GM12878 (cell line): ENCODE data around the gene MACROD2. TPM values are rescaled to one million over a fixed set of nuclear protein-coding genes. Genes with fewer than 3 reads are reported as not detected.

Experiments
- ATAC-seq: fragments of 200-7000 bp; cut with Tn5 transposase; 3 replicates; pipeline ENCODE4 v1.9.1; 2020; ENCODE audit warnings: mild to moderate bottlenecking, moderate library complexity
- BruUV-seq: library from RNA; stranded (reverse); fragments of 400-500 nt; replicated peaks from 2 replicates; lab custom pipeline; 2021; lab: Mats Ljungman, UMichigan
- CTCF ChIA-PET: fragments of 300-600 bp; sonication (Branson Sonifier 250); formaldehyde crosslinking; extraction: SDS; loops from one replicate; lab custom pipeline; 2021; ENCODE audit warnings: inconsistent platforms; lab: Yijun Ruan, JAX
- POLR2A ChIA-PET: fragments of 350-600 bp; formaldehyde crosslinking; extraction: SDS; loops from one replicate; lab custom pipeline; 2021; ENCODE audit warnings: inconsistent platforms; lab: Charles Lee
- RAD21 ChIA-PET: fragments of 300-600 bp; sonication (Branson Sonifier 250); formaldehyde crosslinking; loops from one replicate; lab custom pipeline; 2023; ENCODE audit warnings: antibody characterized with exemption; ENCODE audit not compliant: unreplicated experiment; lab: Charles Lee
- SMC1A ChIA-PET: fragments of 300-600 bp; sonication (Branson Sonifier 250); formaldehyde crosslinking; loops from one replicate; lab custom pipeline; 2023; ENCODE audit not compliant: unreplicated experiment, uncharacterized antibody; lab: Charles Lee
- DNase-seq: peaks from one replicate; pipeline ENCODE4 v3.0.0-alpha.2; 2011; ENCODE audit warnings: low read depth, low spot score
- FAIRE-seq: peaks from 3 replicates; lab custom pipeline; 2011; peaks lifted over from hg19 to GRCh38; lab: Jason Lieb, UNC
- H2AFZ ChIP-seq: 2 replicates; pipeline ENCODE4 v1.6.0; 2011; ENCODE audit warnings: low read depth, low read length, control low read depth; ENCODE audit not compliant: control insufficient read depth
- H3K27ac ChIP-seq: 2 replicates; pipeline ENCODE4 v1.5.1; 2011; ENCODE audit warnings: control low read depth; ENCODE audit not compliant: control insufficient read depth, insufficient read depth
- H3K27me3 ChIP-seq, 2 experiments: replicated peaks in 1 of 2; 2 replicates each; pipeline versions ENCODE4 v1.6.0 to v1.6.1; 2011; ENCODE audit warnings: low read length in 1 of 2; ENCODE audit not compliant: control insufficient read depth in 2 of 2, insufficient read depth in 2 of 2
- H3K36me3 ChIP-seq, 2 experiments: 2 replicates each; pipeline ENCODE4 v1.5.1; 2011; ENCODE audit warnings: low read length in 1 of 2; ENCODE audit not compliant: control insufficient read depth in 2 of 2, insufficient read depth in 2 of 2
- H3K4me1 ChIP-seq: 2 replicates; pipeline ENCODE4 v1.6.1; 2011; ENCODE audit warnings: mild to moderate bottlenecking, low read length, moderate library complexity, mixed read lengths; ENCODE audit not compliant: control insufficient read depth, insufficient read depth
- H3K4me2 ChIP-seq: 2 replicates; pipeline ENCODE4 v1.6.0; 2011; ENCODE audit warnings: control low read depth; ENCODE audit not compliant: control insufficient read depth, insufficient read depth
- H3K4me3 ChIP-seq: fragments of 200-600 bp; sonication (generic); 2 replicates; pipeline ENCODE4 v1.5.1; 2016
- H3K79me2 ChIP-seq: 2 replicates; pipeline ENCODE4 v1.6.0; 2011; ENCODE audit warnings: low read length; ENCODE audit not compliant: control insufficient read depth, insufficient read depth
- H3K9ac ChIP-seq: 2 replicates; pipeline ENCODE4 v1.8.0; 2011; ENCODE audit warnings: low read length, control low read depth, mixed read lengths; ENCODE audit not compliant: control insufficient read depth, insufficient read depth
- H3K9me3 ChIP-seq: replicated peaks from 3 replicates; pipeline ENCODE4 v1.5.1; 2011; ENCODE audit warnings: mild to moderate bottlenecking, low read length; ENCODE audit not compliant: control insufficient read depth, insufficient read depth
- H4K20me1 ChIP-seq: 2 replicates; pipeline ENCODE4 v1.6.0; 2011; ENCODE audit not compliant: control insufficient read depth, insufficient read depth
- BACH1 ChIP-seq: fragments of 450-650 bp; IDR thresholded peaks from 2 replicates; pipeline ENCODE4 v1.6.1; 2017; ENCODE audit warnings: mild to moderate bottlenecking, borderline replicate concordance
- NRF1 ChIP-seq: conservative IDR thresholded peaks from 2 replicates; pipeline ENCODE4 v1.6.1; 2011; ENCODE audit warnings: mild to moderate bottlenecking, low read depth, low read length, improper control_type of control experiment
- RFX5 ChIP-seq: IDR thresholded peaks from 2 replicates; pipeline ENCODE4 v1.6.1; 2011; ENCODE audit warnings: low read depth, low read length, improper control_type of control experiment
- SMARCA5 ChIP-seq: fragments of 450-650 bp; IDR thresholded peaks from 2 replicates; pipeline ENCODE4 v1.6.1; 2017; ENCODE audit warnings: mild to moderate bottlenecking
- SREBF2 ChIP-seq: IDR thresholded peaks from 2 replicates; pipeline ENCODE4 v1.6.1; 2012; ENCODE audit warnings: mild to moderate bottlenecking, low read length
- TCF3 ChIP-seq: IDR thresholded peaks from 2 replicates; pipeline ENCODE4 v1.6.1; 2012; ENCODE audit warnings: low read depth, mild to moderate bottlenecking, low read length, borderline replicate concordance; ENCODE audit not compliant: insufficient read depth
- WGBS: methylation state at CpG from one replicate; pipeline ENCODE4 v1.1.6; 2016; ENCODE audit warnings: low lambda C conversion rate; ENCODE audit not compliant: insufficient replicate concordance, insufficient coverage; ENCODE audit errors: missing lambda C conversion rate; 5-methylcytosine and 5-hydroxymethylcytosine counted together
- in situ Hi-C: fragments of 300-500 bp; cut with MboI; formaldehyde crosslinking; loops from 9 replicates; pipeline ENCODE4 v1.14.3; 2018; ENCODE audit warnings: mixed read lengths
- intact Hi-C: fragments of 100-400 bp; cut with micrococcal nuclease; formaldehyde crosslinking; loops from one replicate; pipeline ENCODE4 v1.14.2; 2022; ENCODE audit not compliant: unreplicated experiment
- polyA plus RNA-seq, 11 experiments: library from polyadenylated mRNA; depleted of rRNA in 4 of 11; unstranded in 6 of 11; stranded (reverse) in 5 of 11; fragments of >200 nt; fragmentation: Nextera tagmentation in 4 of 11; fragmentation: Illumina TruSeq in 1 of 11; extraction: Ambion mirVana in 4 of 11; extraction: Trizol in 1 of 11; gene quantifications; 1 replicate in 1 of 11; 2 replicates in 10 of 11; pipeline versions ENCODE4 v1.2.1 to v1.2.3, GENCODE V29; 2011 to 2016; ENCODE audit warnings: inconsistent platforms in 2 of 11, missing spikeins in 2 of 11, low read depth in 1 of 11
- total RNA-seq, 4 experiments: library from RNA; depleted of rRNA in 3 of 4; stranded (reverse); fragments of >200 nt in 3 of 4; fragmentation: Illumina TruSeq in 1 of 4; extraction: Trizol in 1 of 4; gene quantifications; 2 replicates each; pipeline versions ENCODE4 v1.2.1 to v1.2.3, GENCODE V29; 2013 to 2021
- TF ChIP-seq, protein P1 (sequence below): fragments of 450-650 bp; IDR thresholded peaks from 2 replicates; pipeline ENCODE4 v1.6.1; 2017; ENCODE audit warnings: mild to moderate bottlenecking
- TF ChIP-seq, protein P2 (sequence below): fragments of 450-650 bp; IDR thresholded peaks from 2 replicates; pipeline ENCODE4 v1.6.1; 2016; ENCODE audit warnings: mild to moderate bottlenecking
- TF ChIP-seq, protein P3 (sequence below): fragments of 450-650 bp; IDR thresholded peaks from 2 replicates; pipeline ENCODE4 v1.6.1; 2018; ENCODE audit warnings: mild to moderate bottlenecking, low read depth, moderate library complexity; ENCODE audit not compliant: partially characterized antibody
- TF ChIP-seq, protein P4 (sequence below): fragments of 450-650 bp; IDR thresholded peaks from 2 replicates; pipeline ENCODE4 v1.6.1; 2017; ENCODE audit warnings: mild to moderate bottlenecking, moderate library complexity

MACROD2 gene
- total and polyA plus RNA-seq, 10 of the 15 experiments (the other 5 are each of a cell fraction or from before 2014, with no cell fraction given) = 1.1 to 21.5 (median 2.2) TPM

GRCh38 chr20:14193443-14193842 is 198.1 kb downstream of the MACROD2 start:
- TF ChIP-seq SMARCA5 (no peak), NRF1 (no peak), BACH1 (no peak), SREBF2 (no peak), TCF3 (no peak), RFX5 (no peak)
- TF ChIP-seq, protein P1, sequence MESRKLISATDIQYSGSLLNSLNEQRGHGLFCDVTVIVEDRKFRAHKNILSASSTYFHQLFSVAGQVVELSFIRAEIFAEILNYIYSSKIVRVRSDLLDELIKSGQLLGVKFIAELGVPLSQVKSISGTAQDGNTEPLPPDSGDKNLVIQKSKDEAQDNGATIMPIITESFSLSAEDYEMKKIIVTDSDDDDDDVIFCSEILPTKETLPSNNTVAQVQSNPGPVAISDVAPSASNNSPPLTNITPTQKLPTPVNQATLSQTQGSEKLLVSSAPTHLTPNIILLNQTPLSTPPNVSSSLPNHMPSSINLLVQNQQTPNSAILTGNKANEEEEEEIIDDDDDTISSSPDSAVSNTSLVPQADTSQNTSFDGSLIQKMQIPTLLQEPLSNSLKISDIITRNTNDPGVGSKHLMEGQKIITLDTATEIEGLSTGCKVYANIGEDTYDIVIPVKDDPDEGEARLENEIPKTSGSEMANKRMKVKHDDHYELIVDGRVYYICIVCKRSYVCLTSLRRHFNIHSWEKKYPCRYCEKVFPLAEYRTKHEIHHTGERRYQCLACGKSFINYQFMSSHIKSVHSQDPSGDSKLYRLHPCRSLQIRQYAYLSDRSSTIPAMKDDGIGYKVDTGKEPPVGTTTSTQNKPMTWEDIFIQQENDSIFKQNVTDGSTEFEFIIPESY = no peak
- TF ChIP-seq, protein P2, sequence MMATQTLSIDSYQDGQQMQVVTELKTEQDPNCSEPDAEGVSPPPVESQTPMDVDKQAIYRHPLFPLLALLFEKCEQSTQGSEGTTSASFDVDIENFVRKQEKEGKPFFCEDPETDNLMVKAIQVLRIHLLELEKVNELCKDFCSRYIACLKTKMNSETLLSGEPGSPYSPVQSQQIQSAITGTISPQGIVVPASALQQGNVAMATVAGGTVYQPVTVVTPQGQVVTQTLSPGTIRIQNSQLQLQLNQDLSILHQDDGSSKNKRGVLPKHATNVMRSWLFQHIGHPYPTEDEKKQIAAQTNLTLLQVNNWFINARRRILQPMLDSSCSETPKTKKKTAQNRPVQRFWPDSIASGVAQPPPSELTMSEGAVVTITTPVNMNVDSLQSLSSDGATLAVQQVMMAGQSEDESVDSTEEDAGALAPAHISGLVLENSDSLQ = no peak
- TF ChIP-seq, protein P3, sequence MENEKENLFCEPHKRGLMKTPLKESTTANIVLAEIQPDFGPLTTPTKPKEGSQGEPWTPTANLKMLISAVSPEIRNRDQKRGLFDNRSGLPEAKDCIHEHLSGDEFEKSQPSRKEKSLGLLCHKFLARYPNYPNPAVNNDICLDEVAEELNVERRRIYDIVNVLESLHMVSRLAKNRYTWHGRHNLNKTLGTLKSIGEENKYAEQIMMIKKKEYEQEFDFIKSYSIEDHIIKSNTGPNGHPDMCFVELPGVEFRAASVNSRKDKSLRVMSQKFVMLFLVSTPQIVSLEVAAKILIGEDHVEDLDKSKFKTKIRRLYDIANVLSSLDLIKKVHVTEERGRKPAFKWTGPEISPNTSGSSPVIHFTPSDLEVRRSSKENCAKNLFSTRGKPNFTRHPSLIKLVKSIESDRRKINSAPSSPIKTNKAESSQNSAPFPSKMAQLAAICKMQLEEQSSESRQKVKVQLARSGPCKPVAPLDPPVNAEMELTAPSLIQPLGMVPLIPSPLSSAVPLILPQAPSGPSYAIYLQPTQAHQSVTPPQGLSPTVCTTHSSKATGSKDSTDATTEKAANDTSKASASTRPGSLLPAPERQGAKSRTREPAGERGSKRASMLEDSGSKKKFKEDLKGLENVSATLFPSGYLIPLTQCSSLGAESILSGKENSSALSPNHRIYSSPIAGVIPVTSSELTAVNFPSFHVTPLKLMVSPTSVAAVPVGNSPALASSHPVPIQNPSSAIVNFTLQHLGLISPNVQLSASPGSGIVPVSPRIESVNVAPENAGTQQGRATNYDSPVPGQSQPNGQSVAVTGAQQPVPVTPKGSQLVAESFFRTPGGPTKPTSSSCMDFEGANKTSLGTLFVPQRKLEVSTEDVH = no peak
- TF ChIP-seq, protein P4, sequence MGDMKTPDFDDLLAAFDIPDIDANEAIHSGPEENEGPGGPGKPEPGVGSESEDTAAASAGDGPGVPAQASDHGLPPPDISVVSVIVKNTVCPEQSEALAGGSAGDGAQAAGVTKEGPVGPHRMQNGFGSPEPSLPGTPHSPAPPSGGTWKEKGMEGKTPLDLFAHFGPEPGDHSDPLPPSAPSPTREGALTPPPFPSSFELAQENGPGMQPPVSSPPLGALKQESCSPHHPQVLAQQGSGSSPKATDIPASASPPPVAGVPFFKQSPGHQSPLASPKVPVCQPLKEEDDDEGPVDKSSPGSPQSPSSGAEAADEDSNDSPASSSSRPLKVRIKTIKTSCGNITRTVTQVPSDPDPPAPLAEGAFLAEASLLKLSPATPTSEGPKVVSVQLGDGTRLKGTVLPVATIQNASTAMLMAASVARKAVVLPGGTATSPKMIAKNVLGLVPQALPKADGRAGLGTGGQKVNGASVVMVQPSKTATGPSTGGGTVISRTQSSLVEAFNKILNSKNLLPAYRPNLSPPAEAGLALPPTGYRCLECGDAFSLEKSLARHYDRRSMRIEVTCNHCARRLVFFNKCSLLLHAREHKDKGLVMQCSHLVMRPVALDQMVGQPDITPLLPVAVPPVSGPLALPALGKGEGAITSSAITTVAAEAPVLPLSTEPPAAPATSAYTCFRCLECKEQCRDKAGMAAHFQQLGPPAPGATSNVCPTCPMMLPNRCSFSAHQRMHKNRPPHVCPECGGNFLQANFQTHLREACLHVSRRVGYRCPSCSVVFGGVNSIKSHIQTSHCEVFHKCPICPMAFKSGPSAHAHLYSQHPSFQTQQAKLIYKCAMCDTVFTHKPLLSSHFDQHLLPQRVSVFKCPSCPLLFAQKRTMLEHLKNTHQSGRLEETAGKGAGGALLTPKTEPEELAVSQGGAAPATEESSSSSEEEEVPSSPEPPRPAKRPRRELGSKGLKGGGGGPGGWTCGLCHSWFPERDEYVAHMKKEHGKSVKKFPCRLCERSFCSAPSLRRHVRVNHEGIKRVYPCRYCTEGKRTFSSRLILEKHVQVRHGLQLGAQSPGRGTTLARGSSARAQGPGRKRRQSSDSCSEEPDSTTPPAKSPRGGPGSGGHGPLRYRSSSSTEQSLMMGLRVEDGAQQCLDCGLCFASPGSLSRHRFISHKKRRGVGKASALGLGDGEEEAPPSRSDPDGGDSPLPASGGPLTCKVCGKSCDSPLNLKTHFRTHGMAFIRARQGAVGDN = no peak
- H3K27me3 ChIP-seq = no peaks in the 10 kb centered on the region
- intact Hi-C loops = no loop called here
- no peaks in the 10 kb centered on the region for H4K20me1 ChIP-seq
- RAD21 ChIA-PET = no interaction called here
- no peak overlapping the region for H3K4me2 ChIP-seq
- CTCF ChIA-PET = interaction anchor here (1.7 kb wide), 1 partner anchor 9 kb away, joined by 4 read pairs; no protein-coding TSS in a partner anchor
- no peak overlapping the region for H3K27ac ChIP-seq
- SMC1A ChIA-PET = interaction anchor here (0.9 kb wide), 1 partner anchor 9 kb away, joined by 3 read pairs; no protein-coding TSS in a partner anchor
- no peaks in the 10 kb centered on the region for H3K36me3 ChIP-seq
- H3K9ac ChIP-seq = no peak overlapping the region
- no peaks in the 10 kb centered on the region for H3K9me3 ChIP-seq
- 16% methylated on average over 4 of the region's 4 CpGs for WGBS
- no peak overlapping the region for H2AFZ ChIP-seq
- FAIRE-seq (no peak), DNase-seq (no peak), ATAC-seq (no peak)
- in situ Hi-C loops = no loop called here
- no TSS peak for BruUV-seq
- H3K4me1 ChIP-seq = no peaks in the 10 kb centered on the region
- POLR2A ChIA-PET = no interaction called here
- no peaks in the 10 kb centered on the region for H3K79me2 ChIP-seq
- H3K4me3 ChIP-seq = no peak overlapping the region
